Fibroblast of skin of scalp (primary cell): ENCODE results near the gene POLL. TPM values are rescaled to one million over a fixed set of nuclear protein-coding genes. Genes with fewer than 3 reads are reported as not detected.
"Not testable (repeated sequence)": the region's sequence is repeated elsewhere in the genome, so short reads cannot be mapped to it uniquely, and the experiment has no call there.

ENCODE experiments used
- DNase-seq: peaks from one replicate; pipeline ENCODE4 v3.0.0-alpha.2; 2013
- polyA plus RNA-seq, 2 experiments: library from polyadenylated mRNA; unstranded; fragments of 120-200 nt; gene quantifications; one replicate each; pipeline ENCODE4 v1.2.1, GENCODE V29; 2013; ENCODE audit not compliant: insufficient read length in 2 of 2

The POLL gene
- polyA plus RNA-seq (2013, experiment 1 of 2; ENCODE audit: insufficient read length) = 18.0 TPM
- polyA plus RNA-seq (2013, experiment 2 of 2; ENCODE audit: insufficient read length) = 19.3 TPM

- peak; percentile 96 for DNase-seq
Measured at GRCh38 chr10:101587725-101588653, at the start of gene POLL, which contains the start of gene DPCD. Gene POLL, minus strand, starts transcription at chr10:101588257. Its CDS starts 897 bp downstream, at chr10:101587360. Gene DPCD, plus strand, starts transcription at chr10:101588321. Its CDS starts 16 bp downstream, at chr10:101588337.

GRCh38 chr10:101633510-101633909 lies 45.5 kb upstream of the POLL start:
- DNase-seq = not testable (repeated sequence)

GRCh38 chr10:101631821-101632475 lies 43.9 kb upstream of the POLL start:
- no peak for DNase-seq

GRCh38 chr10:101630633-101630920 lies 42.5 kb upstream of the POLL start:
- DNase-seq = no peak

- no peak for DNase-seq
Measured at GRCh38 chr10:101629837-101630632, 42.0 kb upstream of the POLL start.

- no peak for DNase-seq
Measured at GRCh38 chr10:101625821-101626412, 37.9 kb upstream of the POLL start.

- peak; percentile 38 for DNase-seq
Measured at GRCh38 chr10:101624526-101625102, 36.6 kb upstream of the POLL start.

GRCh38 chr10:101623528-101623927 lies 35.5 kb upstream of the POLL start:
- DNase-seq = no peak

- DNase-seq = no peak
Measured at GRCh38 chr10:101619983-101620382, 31.9 kb upstream of the POLL start.

GRCh38 chr10:101618871-101619270 lies 30.8 kb upstream of the POLL start:
- DNase-seq = no peak

- no peak for DNase-seq
Measured at GRCh38 chr10:101617824-101618568, 29.9 kb upstream of the POLL start.

- DNase-seq = no peak
Measured at GRCh38 chr10:101617102-101617823, 29.2 kb upstream of the POLL start.

- DNase-seq = no peak
Measured at GRCh38 chr10:101616415-101617101, 28.5 kb upstream of the POLL start.

GRCh38 chr10:101615525-101616116 lies 27.6 kb upstream of the POLL start:
- DNase-seq = no peak

- no peak for DNase-seq
Measured at GRCh38 chr10:101614663-101615524, 26.8 kb upstream of the POLL start.

- DNase-seq = no peak
Measured at GRCh38 chr10:101613646-101614045, 25.6 kb upstream of the POLL start.

- DNase-seq = no peak
Measured at GRCh38 chr10:101612872-101613271, 24.8 kb upstream of the POLL start.

GRCh38 chr10:101612086-101612485 lies 24.0 kb upstream of the POLL start:
- DNase-seq = no peak
